HUES64 (cell line): Measurements from ENCODE around the gene MRPL33.
"Not testable (repeated sequence)": the region's sequence is repeated elsewhere in the genome, so short reads cannot be mapped to it uniquely, and the experiment has no call there.

Source experiments
- H3K27ac ChIP-seq: 2 replicates; pipeline ENCODE4 v1.7.0; 2013; ENCODE audit warnings: low read depth, low read length, inconsistent platforms
- H3K27me3 ChIP-seq: 2 replicates; pipeline ENCODE4 v1.6.1; 2013; ENCODE audit warnings: mild to moderate bottlenecking, low read length; ENCODE audit not compliant: insufficient read depth
- H3K36me3 ChIP-seq: 2 replicates; pipeline ENCODE4 v1.6.1; 2013; ENCODE audit warnings: mild to moderate bottlenecking, low read length; ENCODE audit not compliant: insufficient read depth
- H3K4me1 ChIP-seq: 2 replicates; pipeline ENCODE4 v1.6.1; 2013; ENCODE audit warnings: mild to moderate bottlenecking, low read length, moderate library complexity; ENCODE audit not compliant: insufficient read depth
- H3K4me3 ChIP-seq: 2 replicates; pipeline ENCODE4 v1.5.1; 2013; ENCODE audit warnings: mild to moderate bottlenecking, low read length, moderate library complexity
- H3K9ac ChIP-seq: 2 replicates; pipeline ENCODE4 v1.6.1; 2013; ENCODE audit warnings: mild to moderate bottlenecking, low read depth, low read length
- H3K9me3 ChIP-seq: 2 replicates; pipeline ENCODE4 v1.6.1; 2013; ENCODE audit warnings: low read depth, low read length; ENCODE audit not compliant: insufficient read depth
- WGBS: fragments of 150-250, 120-280 bp; methylation state at CpG from one replicate; pipeline ENCODE4 v1.1.7; 2013; ENCODE audit warnings: missing lambda C conversion rate; 5-methylcytosine and 5-hydroxymethylcytosine counted together

Gene MRPL33

GRCh38 chr2:27745494-27745893, 26.0 kb upstream of the MRPL33 start:
- H3K9ac ChIP-seq, H3K27ac ChIP-seq, H3K9me3 ChIP-seq, H3K4me3 ChIP-seq, H3K27me3 ChIP-seq, H3K36me3 ChIP-seq, H3K4me1 ChIP-seq: not testable (repeated sequence)

DNA sequence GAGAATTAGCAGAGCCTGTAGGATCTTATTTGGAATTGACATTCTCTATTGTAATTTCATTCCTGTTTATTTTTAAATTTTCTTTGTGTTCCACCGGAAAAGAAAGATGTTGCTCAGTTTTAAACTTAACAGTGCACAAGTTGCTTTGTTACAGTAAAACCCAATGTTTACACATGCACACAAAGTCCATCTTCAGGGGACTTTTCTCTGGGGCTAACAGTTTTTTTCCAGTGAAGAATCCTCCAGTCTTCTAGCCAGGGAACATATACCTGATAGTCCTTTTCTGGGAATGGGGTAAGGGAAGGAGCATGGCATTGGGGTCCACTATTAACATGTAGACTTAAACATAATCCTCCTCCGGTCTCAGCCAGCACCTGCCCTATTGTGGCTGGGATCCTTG, 25.2 kb upstream of the MRPL33 start:
- Histone ChIP-seq H3K36me3 (no peaks in the 10 kb centered on the region), H3K27ac (no peak overlapping the region), H3K4me1 (0 out of 2 replicates have a peak, but pooled peaks cover under 1% of the 10 kb centered on the region), H3K9ac (no peak overlapping the region), H3K4me3 (no peak overlapping the region), H3K27me3 (no peaks in the 10 kb centered on the region), H3K9me3 (peaks cover 3% of the 10 kb centered on the region; the same call in 1 of the 2 replicates)
- 100% methylated on average over 1 of the region's 2 CpGs for WGBS

GRCh38 chr2:27747827-27748352, 23.6 kb upstream of the MRPL33 start:
- Histone ChIP-seq H3K27me3 (no peaks in the 10 kb centered on the region), H3K4me1 (peaks cover 11% of the 10 kb centered on the region), H3K4me3 (no peak overlapping the region), H3K27ac (no peak overlapping the region), H3K9me3 (peaks cover 3% of the 10 kb centered on the region; the same call in 1 of the 2 replicates), H3K36me3 (no peaks in the 10 kb centered on the region), H3K9ac (no peak overlapping the region)
- WGBS: 90% methylated on average over 5 of the region's 6 CpGs

- not testable (repeated sequence) for H3K36me3 ChIP-seq, H3K27me3 ChIP-seq, H3K9ac ChIP-seq, H3K9me3 ChIP-seq, H3K27ac ChIP-seq, H3K4me3 ChIP-seq
- WGBS: 88% methylated on average over 2 of the region's 2 CpGs
- H3K4me1 ChIP-seq: peaks cover 14% of the 10 kb centered on the region
Observed at GRCh38 chr2:27748803-27749554, 22.5 kb upstream of the MRPL33 start.

DNA sequence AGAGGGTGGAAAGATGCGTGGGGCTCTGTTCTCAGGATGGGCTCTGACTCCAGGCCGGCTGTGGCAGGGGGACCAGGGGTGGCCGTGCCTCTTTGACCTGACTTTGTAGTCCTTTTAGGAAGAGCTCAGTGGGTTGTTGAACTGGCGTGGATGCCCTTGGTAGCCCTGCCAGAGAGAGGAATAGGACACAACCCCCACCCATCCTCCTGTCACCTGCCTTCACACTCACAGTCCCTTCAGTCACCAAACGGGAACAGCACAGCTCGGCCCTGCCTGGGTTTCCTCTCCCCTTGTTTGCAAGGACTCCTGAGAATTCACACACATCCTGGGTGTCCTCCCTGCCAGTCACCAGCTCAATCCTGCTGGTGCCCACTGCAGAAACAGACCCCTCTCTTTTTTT, 20.1 kb upstream of the MRPL33 start:
- Histone ChIP-seq H3K9ac (no peak overlapping the region), H3K9me3 (peaks cover 3% of the 10 kb centered on the region; the same call in 1 of the 2 replicates), H3K4me3 (no peak overlapping the region), H3K27ac (no peak overlapping the region), H3K36me3 (no peaks in the 10 kb centered on the region), H3K27me3 (no peaks in the 10 kb centered on the region), H3K4me1 (peaks cover 14% of the 10 kb centered on the region)
- 85% methylated on average over 6 of the region's 6 CpGs for WGBS

GRCh38 chr2:27752551-27753237, 18.8 kb upstream of the MRPL33 start:
- peak overlapping the region; percentile 87 for H3K27ac ChIP-seq
- peaks cover 3% of the 10 kb centered on the region; the same call in 1 of the 2 replicates for H3K9me3 ChIP-seq
- 7% methylated on average over 16 of the region's 16 CpGs for WGBS
- H3K4me3 ChIP-seq: peak overlapping the region; percentile 61
- peak overlapping the region; percentile 89 for H3K9ac ChIP-seq
- no peaks in the 10 kb centered on the region for H3K36me3 ChIP-seq
- peaks cover 14% of the 10 kb centered on the region for H3K4me1 ChIP-seq
- H3K27me3 ChIP-seq: no peaks in the 10 kb centered on the region

GRCh38 chr2:27754138-27754588, 17.4 kb upstream of the MRPL33 start:
- Histone ChIP-seq H3K27ac (no peak overlapping the region), H3K4me3 (no peak overlapping the region), H3K9ac (no peak overlapping the region), H3K27me3 (no peaks in the 10 kb centered on the region), H3K9me3 (no peaks in the 10 kb centered on the region), H3K4me1 (peaks cover 14% of the 10 kb centered on the region), H3K36me3 (no peaks in the 10 kb centered on the region)
- WGBS: 14% methylated on average over 4 of the region's 4 CpGs

DNA sequence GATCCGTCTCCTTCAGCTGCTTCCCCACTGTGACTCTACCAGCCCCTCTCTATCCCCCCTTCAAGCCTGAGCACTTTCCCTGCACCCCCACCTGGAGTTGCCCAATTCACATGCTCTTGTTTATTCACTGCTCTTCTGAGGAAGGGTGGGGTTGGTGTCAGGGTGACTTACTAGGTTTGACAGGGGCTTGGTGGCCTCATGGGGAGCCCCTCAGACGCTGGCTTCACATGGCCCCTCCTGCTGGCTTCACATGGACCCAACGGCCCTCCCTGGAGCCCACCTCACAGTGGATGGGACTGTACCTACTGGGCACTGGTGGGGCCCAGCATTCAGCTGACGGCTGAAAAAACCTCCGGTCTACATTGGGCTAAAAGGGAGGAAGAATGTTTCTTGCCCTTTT, 16.7 kb upstream of the MRPL33 start:
- Histone ChIP-seq H3K36me3 (no peaks in the 10 kb centered on the region), H3K9ac (no peak overlapping the region), H3K27me3 (no peaks in the 10 kb centered on the region), H3K27ac (no peak overlapping the region), H3K4me1 (peaks cover 14% of the 10 kb centered on the region), H3K4me3 (no peak overlapping the region), H3K9me3 (no peaks in the 10 kb centered on the region)
- WGBS: 85% methylated on average over 5 of the region's 5 CpGs

DNA sequence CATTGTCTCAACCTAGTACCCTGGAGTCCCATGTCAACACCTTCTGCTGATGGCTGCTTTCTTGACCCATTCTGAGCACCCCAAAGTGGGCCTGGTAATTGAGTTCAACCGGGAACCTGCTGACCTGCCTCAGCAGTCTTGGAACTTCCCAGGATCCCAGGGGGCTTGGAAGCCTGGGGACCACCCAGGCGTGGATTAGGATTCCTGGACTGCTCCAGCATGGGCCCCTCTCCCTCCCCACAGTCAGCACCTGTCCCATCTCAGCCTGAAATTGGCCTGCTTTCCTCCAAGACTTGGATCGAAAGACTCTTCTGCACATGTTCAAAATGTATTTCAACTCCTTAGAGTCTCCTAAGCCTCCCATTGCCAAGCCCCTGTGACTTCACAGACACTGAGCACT, 15.4 kb upstream of the MRPL33 start:
- Histone ChIP-seq H3K9ac (no peak overlapping the region), H3K27ac (no peak overlapping the region), H3K27me3 (no peaks in the 10 kb centered on the region), H3K4me3 (no peak overlapping the region), H3K36me3 (no peaks in the 10 kb centered on the region), H3K4me1 (peaks cover 14% of the 10 kb centered on the region), H3K9me3 (no peaks in the 10 kb centered on the region)
- 91% methylated on average over 3 of the region's 3 CpGs for WGBS

- no peak overlapping the region for H3K27ac ChIP-seq
- H3K27me3 ChIP-seq: no peaks in the 10 kb centered on the region
- H3K9me3 ChIP-seq: no peaks in the 10 kb centered on the region
- no peak overlapping the region for H3K4me3 ChIP-seq
- no peaks in the 10 kb centered on the region for H3K36me3 ChIP-seq
- peaks cover 11% of the 10 kb centered on the region for H3K4me1 ChIP-seq
- H3K9ac ChIP-seq: no peak overlapping the region
- 92% methylated on average over 6 of the region's 8 CpGs for WGBS
Observed at GRCh38 chr2:27756544-27757498, 14.7 kb upstream of the MRPL33 start.
